IMR-90 (cell line): ENCODE measurements around the gene EHBP1L1.

Experiments
- CHD1 ChIP-seq: IDR thresholded peaks from 2 replicates; pipeline ENCODE4 v1.6.1; 2012; ENCODE audit warnings: low read depth, low read length, improper control_type of control experiment
- CTCF ChIP-seq: conservative IDR thresholded peaks from 2 replicates; pipeline ENCODE4 v1.5.1; 2012; ENCODE audit warnings: mild to moderate bottlenecking, low read depth, low read length, improper control_type of control experiment

- TF ChIP-seq CTCF (no peak), CHD1 (no peak)
Observed at GRCh38 chr11:65624931-65625627, 49.2 kb downstream of the EHBP1L1 start.
